ENCODE measurements around the gene AMBRA1. TPM values are rescaled to one million over a fixed set of nuclear protein-coding genes. Genes with fewer than 3 reads are reported as not detected.
A peak's percentile ranks its signal among the peaks of the same experiment; 100 is the strongest.

The AMBRA1 gene
- total RNA-seq, 1 experiment from 2014 or later, result 15.8 TPM

- H3K4me2 ChIP-seq (ENCODE audit: low read length), result no peak overlapping the region
- no peaks in the 10 kb centered on the region for H3K27me3 ChIP-seq (ENCODE audit: low read length)
- no peak overlapping the region for H3K4me3 ChIP-seq (ENCODE audit: low read length)
- H2AFZ ChIP-seq (ENCODE audit: low read length), result no peak overlapping the region
- H4K20me1 ChIP-seq (ENCODE audit: low read length), result 0 out of 2 replicates have a peak, but pooled peaks cover 2% of the 10 kb centered on the region
- no peak overlapping the region for H3K27ac ChIP-seq (ENCODE audit: low read length)
- no peaks in the 10 kb centered on the region for H3K36me3 ChIP-seq (ENCODE audit: low read depth, low read length)
- H3K79me2 ChIP-seq (ENCODE audit: low read length), result peaks cover 67% of the 10 kb centered on the region
- POLR2A ChIA-PET (ENCODE audit: unreplicated experiment), result no interaction called here
- CTCF ChIA-PET, result no interaction called here
- ATAC-seq, result no peak
- TF ChIP-seq EZH2phosphoT487 (IDR thresholded peaks at IDR 0.05; ENCODE audit: borderline replicate concordance, low read length), result no peak
- TF ChIP-seq EZH2 (IDR thresholded peaks at IDR 0.05; ENCODE audit: low read length, unreplicated experiment), result no peak
- TF ChIP-seq CTCF (conservative IDR thresholded peaks at IDR 0.05; ENCODE audit: low read depth, low read length), result no peak
- no peaks in the 10 kb centered on the region for H3K9me2 ChIP-seq (replicated peaks; ENCODE audit: low read length)
- intact Hi-C loops (cut with micrococcal nuclease), result no loop called here
- H3K9ac ChIP-seq (ENCODE audit: low read length), result no peak overlapping the region
- no peak for DNase-seq
- H3K9me3 ChIP-seq (ENCODE audit: low read length), result no peaks in the 10 kb centered on the region
- no peaks in the 10 kb centered on the region for H3F3A ChIP-seq (ENCODE audit: low read length, unreplicated experiment)
- H3K4me1 ChIP-seq (ENCODE audit: insufficient read depth, low read length), result no peaks in the 10 kb centered on the region
- BruUV-seq (replicated peaks), result no TSS peak
Observed at GRCh38 chr11:46570790-46571398, 22.9 kb downstream of the AMBRA1 start.

- ChIA-PET CTCF (no interaction called here), POLR2A (ENCODE audit: unreplicated experiment) (no interaction called here)
- Histone ChIP-seq H3K9ac (ENCODE audit: low read length) (no peak overlapping the region), H3K27me3 (ENCODE audit: low read length) (no peaks in the 10 kb centered on the region), H3K4me3 (ENCODE audit: low read length) (no peak overlapping the region), H3K4me2 (ENCODE audit: low read length) (no peak overlapping the region), H3K4me1 (ENCODE audit: insufficient read depth, low read length) (peaks cover 10% of the 10 kb centered on the region), H4K20me1 (ENCODE audit: low read length) (peaks cover 12% of the 10 kb centered on the region), H2AFZ (ENCODE audit: low read length) (no peak overlapping the region), H3K9me2 (replicated peaks; ENCODE audit: low read length) (no peaks in the 10 kb centered on the region), H3K27ac (ENCODE audit: low read length) (no peak overlapping the region), H3K9me3 (ENCODE audit: low read length) (no peaks in the 10 kb centered on the region), H3K36me3 (ENCODE audit: low read depth, low read length) (no peaks in the 10 kb centered on the region), H3K79me2 (ENCODE audit: low read length) (peaks cover 79% of the 10 kb centered on the region), H3F3A (ENCODE audit: low read length, unreplicated experiment) (no peaks in the 10 kb centered on the region)
- no peak for DNase-seq
- no peak for ATAC-seq
- intact Hi-C loops (cut with micrococcal nuclease), result no loop called here
- no TSS peak for BruUV-seq (replicated peaks)
- no peak for TF ChIP-seq EZH2 (IDR thresholded peaks at IDR 0.05; ENCODE audit: low read length, unreplicated experiment)
- no peak for TF ChIP-seq CTCF (conservative IDR thresholded peaks at IDR 0.05; ENCODE audit: low read depth, low read length)
- no peak for TF ChIP-seq EZH2phosphoT487 (IDR thresholded peaks at IDR 0.05; ENCODE audit: borderline replicate concordance, low read length)
Observed at GRCh38 chr11:46565232-46565840, 28.5 kb downstream of the AMBRA1 start.

- H3K9ac ChIP-seq (ENCODE audit: low read length), result no peak overlapping the region
- TF ChIP-seq CTCF (conservative IDR thresholded peaks at IDR 0.05; ENCODE audit: low read depth, low read length) (no peak), EZH2phosphoT487 (IDR thresholded peaks at IDR 0.05; ENCODE audit: borderline replicate concordance, low read length) (no peak), EZH2 (IDR thresholded peaks at IDR 0.05; ENCODE audit: low read length, unreplicated experiment) (no peak)
- POLR2A ChIA-PET (ENCODE audit: unreplicated experiment), result no interaction called here
- H3K4me2 ChIP-seq (ENCODE audit: low read length), result no peak overlapping the region
- H3K79me2 ChIP-seq (ENCODE audit: low read length), result peaks cover 83% of the 10 kb centered on the region
- DNase-seq (peak; percentile 49), ATAC-seq (peak; percentile 91)
- intact Hi-C loops (cut with micrococcal nuclease), result no loop called here
- no peaks in the 10 kb centered on the region for H3K9me2 ChIP-seq (replicated peaks; ENCODE audit: low read length)
- no peak overlapping the region for H3K27ac ChIP-seq (ENCODE audit: low read length)
- H3K9me3 ChIP-seq (ENCODE audit: low read length), result no peaks in the 10 kb centered on the region
- CTCF ChIA-PET, result no interaction called here
- no peaks in the 10 kb centered on the region for H3K36me3 ChIP-seq (ENCODE audit: low read depth, low read length)
- no peak overlapping the region for H3K4me3 ChIP-seq (ENCODE audit: low read length)
- peaks cover 12% of the 10 kb centered on the region for H4K20me1 ChIP-seq (ENCODE audit: low read length)
- no peaks in the 10 kb centered on the region for H3F3A ChIP-seq (ENCODE audit: low read length, unreplicated experiment)
- peaks cover 10% of the 10 kb centered on the region for H3K4me1 ChIP-seq (ENCODE audit: insufficient read depth, low read length)
- no TSS peak for BruUV-seq (replicated peaks)
- H2AFZ ChIP-seq (ENCODE audit: low read length), result no peak overlapping the region
- no peaks in the 10 kb centered on the region for H3K27me3 ChIP-seq (ENCODE audit: low read length)
Observed at GRCh38 chr11:46564459-46564858, 29.4 kb downstream of the AMBRA1 start.
